HG03025 (cell line): ENCODE measurements around the gene OR7A10.

ENCODE experiments used
- ATAC-seq: cut with Tn5 transposase; IDR thresholded peaks from one replicate; pipeline ENCODE4 v1.9.1; 2021; ENCODE audit warnings: mild to moderate bottlenecking, moderate library complexity; ENCODE audit not compliant: unreplicated experiment, low FRiP score

Gene OR7A10

GRCh38 chr19:14848822-14849221 lies at the start of gene OR7A10:
OR7A10 (minus strand) TSS chr19:14848922; CDS start chr19:14841877, 7,045 bp downstream.
- ATAC-seq: no peak

- ATAC-seq: no peak
These were observed 42.1 kb upstream of the OR7A10 start for GRCh38 chr19:14890643-14891379.

- ATAC-seq: no peak
These were observed 41.4 kb upstream of the OR7A10 start for GRCh38 chr19:14889994-14890642.

- no peak for ATAC-seq
These were observed 37.3 kb upstream of the OR7A10 start, which contains the start of gene OR7A17 for GRCh38 chr19:14886032-14886431. OR7A17 (minus strand) TSS chr19:14886132; CDS start chr19:14881355, 4,777 bp downstream.

GRCh38 chr19:14871619-14872230 lies 23.0 kb upstream of the OR7A10 start:
- no peak for ATAC-seq

GRCh38 chr19:14868497-14868896 lies 19.8 kb upstream of the OR7A10 start:
- no peak for ATAC-seq

GRCh38 chr19:14843578-14843977 lies 5.1 kb downstream of the OR7A10 start:
- no peak for ATAC-seq

- no peak for ATAC-seq
These were observed 5.6 kb downstream of the OR7A10 start for GRCh38 chr19:14843169-14843568.

- no peak for ATAC-seq
These were observed 8.5 kb downstream of the OR7A10 start for GRCh38 chr19:14840206-14840605.

GRCh38 chr19:14837391-14837790 lies 11.3 kb downstream of the OR7A10 start:
- no peak for ATAC-seq

- no peak for ATAC-seq
These were observed 13.7 kb downstream of the OR7A10 start, which contains the start of the genes OR7A5 and OR7C1 for GRCh38 chr19:14835011-14835410. OR7A5 (minus strand) TSS chr19:14835185; CDS start chr19:14828241, 6,944 bp downstream. OR7C1 (minus strand) TSS chr19:14835185; CDS start chr19:14800136, 35,049 bp downstream.

GRCh38 chr19:14830702-14831101 lies 18.0 kb downstream of the OR7A10 start:
- no peak for ATAC-seq

GRCh38 chr19:14826006-14826405 lies 22.7 kb downstream of the OR7A10 start:
- ATAC-seq: no peak

GRCh38 chr19:14821937-14822336 lies 26.8 kb downstream of the OR7A10 start:
- ATAC-seq: no peak

- no peak for ATAC-seq
These were observed 30.1 kb downstream of the OR7A10 start for GRCh38 chr19:14818588-14818987.

GRCh38 chr19:14817052-14817451 lies 31.7 kb downstream of the OR7A10 start:
- ATAC-seq: no peak

GRCh38 chr19:14814982-14815652 lies 33.6 kb downstream of the OR7A10 start:
- ATAC-seq: no peak

- ATAC-seq: no peak
These were observed 39.3 kb downstream of the OR7A10 start for GRCh38 chr19:14809272-14810057.

- no peak for ATAC-seq
These were observed 44.0 kb downstream of the OR7A10 start for GRCh38 chr19:14804765-14805164.

GRCh38 chr19:14798760-14799159 lies 50.0 kb downstream of the OR7A10 start:
- ATAC-seq: no peak
